T-cell (primary cell): Measurements from ENCODE around the gene CUEDC1. TPM values are rescaled to one million over a fixed set of nuclear protein-coding genes. Genes with fewer than 3 reads are reported as not detected.

Experiments
- total RNA-seq, 35 experiments: library from RNA in 6 of 35; stranded (reverse) in 6 of 35; fragments of 120-200 nt in 1 of 35; gene quantifications; one replicate each; pipeline versions ENCODE4 v1.2.1 to v1.2.4 and lab custom pipeline; 2013 to 2026

Gene CUEDC1
- total RNA-seq, 5 donors from 2014 or later (not counting 1 experiment from before 2014, with no cell fraction given): 0.33 to 1.4 (median 0.74) TPM; not detected in 1

Other genes with a start within 250 kb of the CUEDC1 start
- not detected for gene CCDC182, start 210.1 kb downstream of the CUEDC1 start, total RNA-seq
- 10 to 100 TPM; 13.3 to 32.3 (median 25.2) TPM for gene MRPS23, start 105.4 kb downstream of the CUEDC1 start, total RNA-seq
- gene VEZF1, start 32.8 kb upstream of the CUEDC1 start, total RNA-seq: 10 to 100 TPM; 43.1 to 68.1 (median 63.8) TPM
- 100 to 1,000 TPM; 112 to 266 (median 261) TPM for gene SRSF1, start 51.8 kb upstream of the CUEDC1 start, total RNA-seq
- gene DYNLL2, start 128.0 kb upstream of the CUEDC1 start, total RNA-seq: 10 to 100 TPM; 30.4 to 42.1 (median 34.9) TPM
- gene OR4D1, start 193.0 kb upstream of the CUEDC1 start, total RNA-seq: 1 to 10 TPM; 1.3 to 2.2 (median 1.8) TPM
- not detected for gene OR4D2, start 211.6 kb upstream of the CUEDC1 start, total RNA-seq
- gene EPX, start 237.3 kb upstream of the CUEDC1 start, total RNA-seq: under 1 TPM in 1 of 5 donors, not detected in 4; 0.13 TPM